MM.1S (cell line): Measurements from ENCODE around the gene ZNF687.

Source experiments
- DNase-seq: peaks from one replicate; pipeline ENCODE4 v3.0.0-alpha.2; 2015
- H2AFZ ChIP-seq: fragments of 300-600 bp; sonication (generic); 2 replicates; pipeline ENCODE4 v1.6.0; 2016; ENCODE audit warnings: antibody characterized with exemption, low read length
- H3F3A ChIP-seq: fragments of 300-600 bp; sonication (generic); 2 replicates; pipeline ENCODE4 v1.6.1; 2016; ENCODE audit warnings: mild to moderate bottlenecking, antibody characterized with exemption, low read length, moderate library complexity, mixed read lengths; ENCODE audit not compliant: insufficient read depth
- H3K27ac ChIP-seq: fragments of 300-600 bp; sonication (generic); 2 replicates; pipeline ENCODE4 v1.5.1; 2016; ENCODE audit warnings: mild to moderate bottlenecking, low read length
- H3K27me3 ChIP-seq: fragments of 300-600 bp; sonication (generic); replicated peaks from 2 replicates; pipeline ENCODE4 v1.6.0; 2016; ENCODE audit warnings: low read length; ENCODE audit not compliant: insufficient read depth
- H3K36me3 ChIP-seq: fragments of 300-600 bp; sonication (generic); replicated peaks from 2 replicates; pipeline ENCODE4 v1.6.1; 2016; ENCODE audit warnings: mild to moderate bottlenecking, low read length, mixed read lengths; ENCODE audit not compliant: insufficient read depth
- H3K4me1 ChIP-seq: fragments of 300-600 bp; sonication (generic); 2 replicates; pipeline ENCODE4 v1.6.1; 2016; ENCODE audit warnings: low read length, mixed read lengths
- H3K4me2 ChIP-seq: fragments of 300-600 bp; sonication (generic); 2 replicates; pipeline ENCODE4 v1.6.0; 2016; ENCODE audit warnings: low read depth, low read length
- H3K4me3 ChIP-seq: fragments of 300-600 bp; sonication (generic); 2 replicates; pipeline ENCODE4 v1.5.1; 2016; ENCODE audit warnings: low read length, mixed read lengths
- H3K79me2 ChIP-seq: fragments of 300-600 bp; sonication (generic); 2 replicates; pipeline ENCODE4 v1.6.1; 2016; ENCODE audit warnings: mixed run types, low read length, mixed read lengths
- H3K9ac ChIP-seq: fragments of 300-600 bp; sonication (generic); 2 replicates; pipeline ENCODE4 v1.6.1; 2016; ENCODE audit warnings: low read length, mixed read lengths
- H3K9me2 ChIP-seq: fragments of 300-600 bp; sonication (generic); replicated peaks from 2 replicates; pipeline ENCODE4 v1.6.1; 2016; ENCODE audit warnings: mild to moderate bottlenecking, low read length, mixed read lengths; ENCODE audit not compliant: insufficient read depth
- H3K9me3 ChIP-seq: fragments of 300-600 bp; sonication (generic); replicated peaks from 2 replicates; pipeline ENCODE4 v1.6.1; 2016; ENCODE audit warnings: mild to moderate bottlenecking, low read length, mixed read lengths; ENCODE audit not compliant: insufficient read depth
- H4K20me1 ChIP-seq: fragments of 300-600 bp; sonication (generic); 2 replicates; pipeline ENCODE4 v1.6.1; 2016; ENCODE audit warnings: mild to moderate bottlenecking, low read length, moderate library complexity, mixed read lengths; ENCODE audit not compliant: insufficient read depth
- EZH2 ChIP-seq: fragments of 300-600 bp; sonication (generic); optimal IDR thresholded peaks from 2 replicates; pipeline ENCODE3; 2017; ENCODE audit warnings: low read depth, mild to moderate bottlenecking, antibody characterized with exemption, low read length, mixed read lengths
- EZH2phosphoT487 ChIP-seq: fragments of 300-600 bp; sonication (generic); IDR thresholded peaks from 2 replicates; pipeline ENCODE4 v1.6.1; 2018; ENCODE audit warnings: antibody characterized with exemption, low read length
- TF ChIP-seq, protein P1 (sequence below): fragments of 300-600 bp; sonication (generic); IDR thresholded peaks from 2 replicates; pipeline ENCODE4 v1.5.1; 2016; ENCODE audit warnings: antibody characterized with exemption, low read length, mixed read lengths

ZNF687 gene

GRCh38 chr1:151289080-151289935 is 7.2 kb downstream of the ZNF687 start:
- Histone ChIP-seq H3K4me3 (no peak overlapping the region), H4K20me1 (no peaks in the 10 kb centered on the region), H3K9ac (no peak overlapping the region), H3K27me3 (no peaks in the 10 kb centered on the region), H2AFZ (no peak overlapping the region), H3K79me2 (peaks cover 19% of the 10 kb centered on the region), H3K27ac (no peak overlapping the region), H3K9me2 (no peaks in the 10 kb centered on the region), H3K9me3 (no peaks in the 10 kb centered on the region), H3F3A (no peaks in the 10 kb centered on the region), H3K4me1 (no peaks in the 10 kb centered on the region), H3K36me3 (no peaks in the 10 kb centered on the region), H3K4me2 (no peak overlapping the region)
- no peak for TF ChIP-seq EZH2phosphoT487
- DNase-seq, result no peak

DNA sequence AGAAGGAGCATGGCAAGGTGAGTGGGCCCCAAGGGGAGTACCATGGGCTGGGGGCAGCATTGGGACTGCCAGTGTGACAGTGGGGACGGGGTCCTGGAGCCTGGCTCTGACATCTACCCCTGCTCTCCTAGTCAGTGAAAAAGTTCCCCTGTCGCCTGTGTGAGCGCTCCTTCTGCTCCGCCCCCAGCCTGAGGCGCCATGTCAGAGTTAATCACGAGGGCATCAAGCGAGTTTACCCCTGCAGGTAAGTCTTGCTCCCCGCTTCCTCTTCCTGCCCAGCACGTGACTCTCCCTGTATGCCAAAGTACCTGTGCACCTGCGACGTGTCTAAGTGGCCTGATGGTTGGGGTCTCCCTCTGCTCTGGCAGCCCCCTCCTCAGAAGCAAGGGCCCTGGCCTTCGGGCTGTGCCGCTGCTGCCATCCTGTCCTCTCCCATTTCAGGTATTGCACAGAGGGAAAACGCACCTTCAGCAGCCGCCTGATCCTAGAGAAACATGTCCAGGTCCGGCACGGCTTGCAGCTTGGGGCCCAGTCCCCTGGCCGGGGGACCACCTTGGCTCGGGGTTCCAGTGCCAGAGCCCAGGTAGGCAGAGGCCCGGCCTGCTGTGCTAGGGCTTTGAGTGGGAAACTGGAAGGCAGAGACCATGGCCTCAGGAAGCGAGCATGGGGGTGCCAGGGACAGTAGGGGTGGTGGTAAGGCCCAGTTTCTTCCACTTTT is 8.1 kb downstream of the ZNF687 start:
- H3K27me3 ChIP-seq, result no peaks in the 10 kb centered on the region
- H3K9me3 ChIP-seq, result no peaks in the 10 kb centered on the region
- H3K36me3 ChIP-seq, result no peaks in the 10 kb centered on the region
- H3K9me2 ChIP-seq, result no peaks in the 10 kb centered on the region
- H3K4me3 ChIP-seq, result no peak overlapping the region
- H3K27ac ChIP-seq, result no peak overlapping the region
- H4K20me1 ChIP-seq, result no peaks in the 10 kb centered on the region
- no peak for DNase-seq
- no peaks in the 10 kb centered on the region for H3F3A ChIP-seq
- no peak overlapping the region for H3K9ac ChIP-seq
- H3K79me2 ChIP-seq, result peaks cover 10% of the 10 kb centered on the region; the same call in 1 of the 2 replicates
- H3K4me2 ChIP-seq, result no peak overlapping the region
- no peaks in the 10 kb centered on the region for H3K4me1 ChIP-seq
- H2AFZ ChIP-seq, result no peak overlapping the region
- no peak for TF ChIP-seq EZH2
- TF ChIP-seq, protein P1, sequence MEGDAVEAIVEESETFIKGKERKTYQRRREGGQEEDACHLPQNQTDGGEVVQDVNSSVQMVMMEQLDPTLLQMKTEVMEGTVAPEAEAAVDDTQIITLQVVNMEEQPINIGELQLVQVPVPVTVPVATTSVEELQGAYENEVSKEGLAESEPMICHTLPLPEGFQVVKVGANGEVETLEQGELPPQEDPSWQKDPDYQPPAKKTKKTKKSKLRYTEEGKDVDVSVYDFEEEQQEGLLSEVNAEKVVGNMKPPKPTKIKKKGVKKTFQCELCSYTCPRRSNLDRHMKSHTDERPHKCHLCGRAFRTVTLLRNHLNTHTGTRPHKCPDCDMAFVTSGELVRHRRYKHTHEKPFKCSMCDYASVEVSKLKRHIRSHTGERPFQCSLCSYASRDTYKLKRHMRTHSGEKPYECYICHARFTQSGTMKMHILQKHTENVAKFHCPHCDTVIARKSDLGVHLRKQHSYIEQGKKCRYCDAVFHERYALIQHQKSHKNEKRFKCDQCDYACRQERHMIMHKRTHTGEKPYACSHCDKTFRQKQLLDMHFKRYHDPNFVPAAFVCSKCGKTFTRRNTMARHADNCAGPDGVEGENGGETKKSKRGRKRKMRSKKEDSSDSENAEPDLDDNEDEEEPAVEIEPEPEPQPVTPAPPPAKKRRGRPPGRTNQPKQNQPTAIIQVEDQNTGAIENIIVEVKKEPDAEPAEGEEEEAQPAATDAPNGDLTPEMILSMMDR, result no peak
- TF ChIP-seq EZH2phosphoT487, result no peak

DNA sequence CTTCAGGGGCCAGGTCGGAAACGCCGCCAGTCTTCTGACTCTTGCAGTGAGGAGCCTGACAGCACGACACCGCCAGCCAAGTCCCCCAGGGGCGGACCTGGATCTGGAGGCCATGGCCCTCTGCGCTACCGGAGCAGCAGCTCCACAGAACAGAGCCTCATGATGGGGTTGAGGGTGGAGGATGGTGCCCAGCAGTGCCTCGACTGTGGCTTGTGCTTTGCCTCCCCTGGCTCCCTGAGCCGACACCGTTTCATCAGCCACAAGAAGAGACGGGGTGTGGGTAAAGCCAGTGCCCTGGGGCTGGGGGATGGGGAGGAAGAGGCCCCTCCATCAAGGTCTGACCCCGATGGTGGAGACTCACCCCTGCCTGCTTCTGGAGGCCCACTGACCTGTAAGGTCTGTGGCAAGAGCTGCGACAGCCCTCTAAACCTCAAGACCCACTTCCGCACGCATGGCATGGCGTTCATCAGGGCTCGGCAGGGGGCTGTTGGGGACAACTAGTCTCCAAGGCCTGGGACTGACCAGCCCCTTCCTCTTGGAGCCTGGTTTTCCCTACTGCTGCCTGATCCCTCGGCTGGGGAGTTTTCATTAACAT is 8.7 kb downstream of the ZNF687 start:
- H3K36me3 ChIP-seq, result no peaks in the 10 kb centered on the region
- H3K9me2 ChIP-seq, result no peaks in the 10 kb centered on the region
- H3K79me2 ChIP-seq, result peaks cover 10% of the 10 kb centered on the region; the same call in 1 of the 2 replicates
- no peak overlapping the region for H3K9ac ChIP-seq
- H3K9me3 ChIP-seq, result no peaks in the 10 kb centered on the region
- no peak for DNase-seq
- TF ChIP-seq, protein P1, result no peak
- no peak for TF ChIP-seq EZH2
- no peak for TF ChIP-seq EZH2phosphoT487
- no peaks in the 10 kb centered on the region for H3F3A ChIP-seq
- no peaks in the 10 kb centered on the region for H4K20me1 ChIP-seq
- no peak overlapping the region for H3K4me2 ChIP-seq
- H3K27me3 ChIP-seq, result no peaks in the 10 kb centered on the region
- no peak overlapping the region for H2AFZ ChIP-seq
- no peaks in the 10 kb centered on the region for H3K4me1 ChIP-seq
- no peak overlapping the region for H3K4me3 ChIP-seq
- no peak overlapping the region for H3K27ac ChIP-seq
